Endothelial cell of umbilical vein (primary cell): Measurements from ENCODE around the gene SLC25A13. TPM values are rescaled to one million over a fixed set of nuclear protein-coding genes. Genes with fewer than 3 reads are reported as not detected.

ENCODE experiments used
- BruUV-seq: library from RNA; stranded (reverse); fragments of 400-500 nt; replicated peaks from 2 replicates; lab custom pipeline; 2021; lab: Mats Ljungman, UMichigan
- CTCF ChIA-PET: fragments of 300-600, 350-600 bp; sonication (Branson Sonifier 250); formaldehyde crosslinking; loops from one replicate; lab custom pipeline; 2021; ENCODE audit warnings: antibody characterized with exemption, inconsistent platforms; lab: Charles Lee
- POLR2A ChIA-PET: fragments of 300-600, 350-600 bp; sonication (Branson Sonifier 250); formaldehyde crosslinking; loops from one replicate; lab custom pipeline; 2021; ENCODE audit warnings: antibody characterized with exemption, inconsistent platforms; lab: Charles Lee
- DNase-seq: peaks from one replicate; pipeline ENCODE4 v3.0.0-alpha.2; 2011; ENCODE audit warnings: low read depth, low spot score
- FAIRE-seq: peaks from 2 replicates; lab custom pipeline; 2011; peaks lifted over from hg19 to GRCh38; lab: Jason Lieb, UNC
- H2AFZ ChIP-seq: 2 replicates; pipeline ENCODE4 v1.6.0; 2012; ENCODE audit warnings: low read depth, low read length, control low read depth, inconsistent platforms
- H3K27ac ChIP-seq: 2 replicates; pipeline ENCODE4 v1.5.1; 2011; ENCODE audit warnings: low read depth, mild to moderate bottlenecking, control low read depth, low read length, moderate library complexity; ENCODE audit not compliant: insufficient read depth
- H3K27me3 ChIP-seq, 2 experiments: 2 replicates each; pipeline versions ENCODE4 v1.6.0 to v1.6.1; 2011; ENCODE audit warnings: low read length in 2 of 2, mixed read lengths in 1 of 2; ENCODE audit not compliant: control insufficient read depth in 2 of 2, insufficient read depth in 2 of 2
- H3K36me3 ChIP-seq, 2 experiments: 2 replicates in 1 of 2; 3 replicates in 1 of 2; pipeline ENCODE4 v1.5.1; 2011; ENCODE audit warnings: low read length in 2 of 2, mild to moderate bottlenecking in 1 of 2, moderate library complexity in 1 of 2; ENCODE audit not compliant: control insufficient read depth in 2 of 2, insufficient read depth in 2 of 2; ENCODE audit errors: extremely low read depth in 1 of 2
- H3K4me1 ChIP-seq: 3 replicates; pipeline ENCODE4 v1.5.1; 2011; ENCODE audit warnings: mild to moderate bottlenecking, low read length; ENCODE audit not compliant: control insufficient read depth, insufficient read depth; ENCODE audit errors: extremely low read depth
- H3K4me2 ChIP-seq: 2 replicates; pipeline ENCODE4 v1.6.1; 2011; ENCODE audit warnings: low read length, control low read depth, mixed read lengths; ENCODE audit not compliant: insufficient read depth
- H3K4me3 ChIP-seq, 3 experiments: fragments of 200-600 bp in 1 of 3; sonication (generic), shearing (Covaris generic) in 1 of 3; replicated peaks in 1 of 3; 2 replicates each; pipeline ENCODE4 v1.5.1; 2011 to 2016; ENCODE audit warnings: control low read depth in 3 of 3, low read length in 3 of 3, mild to moderate bottlenecking in 2 of 3, inconsistent platforms in 1 of 3, low read depth in 1 of 3, moderate library complexity in 1 of 3; ENCODE audit not compliant: insufficient read depth in 1 of 3
- H3K79me2 ChIP-seq: 2 replicates; pipeline ENCODE4 v1.6.0; 2012; ENCODE audit warnings: low read length, inconsistent platforms; ENCODE audit not compliant: control insufficient read depth, insufficient read depth
- H3K9ac ChIP-seq: replicated peaks from 2 replicates; pipeline ENCODE3; 2011; ENCODE audit warnings: low read length, control low read depth; ENCODE audit not compliant: insufficient read depth; ENCODE audit errors: extremely low read depth
- H3K9me1 ChIP-seq: replicated peaks from 3 replicates; pipeline ENCODE4 v1.6.0; 2011; ENCODE audit warnings: mild to moderate bottlenecking, low read length; ENCODE audit not compliant: control insufficient read depth, insufficient read depth; ENCODE audit errors: extremely low read depth
- H3K9me3 ChIP-seq: replicated peaks from 2 replicates; pipeline ENCODE4 v1.5.1; 2012; ENCODE audit warnings: low read length, inconsistent platforms; ENCODE audit not compliant: control insufficient read depth, insufficient read depth
- H4K20me1 ChIP-seq: replicated peaks from 2 replicates; pipeline ENCODE3; 2011; ENCODE audit warnings: mild to moderate bottlenecking, low read length; ENCODE audit not compliant: control insufficient read depth, insufficient read depth; ENCODE audit errors: extremely low read depth
- CTCF ChIP-seq, 2 donors: IDR thresholded peaks; 1 replicate in 1 of 2; 2 replicates in 1 of 2; pipeline ENCODE4 v1.5.1; 2011; ENCODE audit warnings: low read length in 2 of 2, mild to moderate bottlenecking in 2 of 2, moderate library complexity in 2 of 2, control low read depth in 1 of 2, inconsistent platforms in 1 of 2, low read depth in 1 of 2; ENCODE audit not compliant: insufficient read depth in 1 of 2; ENCODE audit errors: extremely low read depth in 1 of 2
- EZH2 ChIP-seq: IDR thresholded peaks from 2 replicates; pipeline ENCODE4 v1.6.1; 2012; ENCODE audit warnings: borderline replicate concordance, low read depth, mild to moderate bottlenecking, moderate library complexity, low read length, inconsistent platforms; ENCODE audit not compliant: severe bottlenecking
- FOS ChIP-seq: IDR thresholded peaks from 2 replicates; pipeline ENCODE4 v1.6.1; 2011; ENCODE audit warnings: mild to moderate bottlenecking, low read length, moderate library complexity, borderline replicate concordance; ENCODE audit not compliant: insufficient read depth
- JUN ChIP-seq: IDR thresholded peaks from 2 replicates; pipeline ENCODE4 v1.6.1; 2011; ENCODE audit warnings: borderline replicate concordance, low read depth; ENCODE audit not compliant: insufficient read length, insufficient read depth
- dilution Hi-C: fragments of 300-500 bp; cut with MboI; formaldehyde crosslinking; loops from one replicate; pipeline ENCODE4 v1.15.0; 2019; ENCODE audit warnings: low sequenced_read_pairs; ENCODE audit not compliant: extremely low pct_ligation_motif_present
- intact Hi-C: fragments of 100-400 bp; cut with micrococcal nuclease; formaldehyde crosslinking; loops from one replicate; pipeline ENCODE4 v1.10.0; 2022
- polyA plus RNA-seq, 4 experiments: library from polyadenylated mRNA; depleted of rRNA in 3 of 4; stranded (reverse) in 3 of 4; unstranded in 1 of 4; fragments of >200 nt; gene quantifications; 2 replicates each; pipeline versions ENCODE4 v1.2.1 to v1.2.3, GENCODE V29; 2011 to 2012; ENCODE audit warnings: missing spikeins in 1 of 4
- total RNA-seq: library from RNA; stranded (reverse); gene quantifications from 2 replicates; pipeline ENCODE4 v1.2.3, GENCODE V29; 2021

Gene SLC25A13
- total and polyA plus RNA-seq, 2 donors (not counting 3 experiments of a cell fraction or from before 2014, with no cell fraction given), result 13.2 to 34.4 TPM

- Histone ChIP-seq H3K27ac (no peak overlapping the region), H3K4me2 (no peak overlapping the region), H4K20me1 (no peaks in the 10 kb centered on the region), H3K79me2 (no peaks in the 10 kb centered on the region), H3K9me1 (no peaks in the 10 kb centered on the region), H3K36me3 (no peaks in the 10 kb centered on the region), H3K27me3 (no peaks in the 10 kb centered on the region), H3K9ac (no peak overlapping the region), H3K4me1 (no peaks in the 10 kb centered on the region), H3K4me3 (no peak overlapping the region), H2AFZ (no peak overlapping the region), H3K9me3 (no peaks in the 10 kb centered on the region)
- dilution Hi-C loops, result no loop called here
- FAIRE-seq, result no peak
- intact Hi-C loops, result loop anchor here (1.0 to 5.0 kb wide), 3 partner anchors 98 to 803 kb away; partner anchors contain the start of gene SLC25A13
- POLR2A ChIA-PET, result no interaction called here
- no TSS peak for BruUV-seq
- TF ChIP-seq EZH2 (no peak), CTCF (IDR thresholded peaks at IDR 0.05; ENCODE audit: extremely low read depth in 1 of 2, insufficient read depth in 1 of 2, low read depth in 1 of 2, low read length in 2 of 2) (peak in 1 of 2 donors; percentile 36), JUN (no peak), FOS (no peak)
- peak; percentile 31 for DNase-seq
- CTCF ChIA-PET, result interaction anchor here (0.9 to 3.3 kb wide), 4 partner anchors 11 to 803 kb away, joined by 3 to 19 read pairs (median 5); no protein-coding TSS in a partner anchor
Measured at GRCh38 chr7:96224685-96225084, 97.2 kb downstream of the SLC25A13 start.

- Histone ChIP-seq H3K9me1 (no peaks in the 10 kb centered on the region), H3K4me3 (no peak overlapping the region), H3K9me3 (no peaks in the 10 kb centered on the region), H3K9ac (no peak overlapping the region), H4K20me1 (no peaks in the 10 kb centered on the region), H3K4me1 (no peaks in the 10 kb centered on the region), H3K27ac (no peak overlapping the region), H3K4me2 (no peak overlapping the region), H3K36me3 (no peaks in the 10 kb centered on the region), H2AFZ (no peak overlapping the region), H3K79me2 (no peaks in the 10 kb centered on the region), H3K27me3 (no peaks in the 10 kb centered on the region)
- TF ChIP-seq EZH2 (no peak), CTCF (IDR thresholded peaks at IDR 0.05; ENCODE audit: extremely low read depth in 1 of 2, insufficient read depth in 1 of 2, low read depth in 1 of 2, low read length in 2 of 2) (no peak)
- intact Hi-C loops (loop anchor here (1.0 to 5.0 kb wide), 3 partner anchors 98 to 803 kb away; partner anchors contain the start of gene SLC25A13), dilution Hi-C loops (no loop called here)
- no TSS peak for BruUV-seq
- DNase-seq, result no peak
- FAIRE-seq, result no peak
- ChIA-PET POLR2A (no interaction called here), CTCF (interaction anchor here (0.9 to 3.3 kb wide), 4 partner anchors 12 to 804 kb away, joined by 3 to 19 read pairs (median 5); no protein-coding TSS in a partner anchor)
Measured at GRCh38 chr7:96224073-96224472, 97.8 kb downstream of the SLC25A13 start.
